MM.1S (cell line): ENCODE results near the gene SYCP3.

ENCODE experiments used
- DNase-seq: peaks from one replicate; pipeline ENCODE4 v3.0.0-alpha.2; 2015
- H2AFZ ChIP-seq: fragments of 300-600 bp; sonication (generic); 2 replicates; pipeline ENCODE4 v1.6.0; 2016; ENCODE audit warnings: antibody characterized with exemption, low read length
- H3F3A ChIP-seq: fragments of 300-600 bp; sonication (generic); 2 replicates; pipeline ENCODE4 v1.6.1; 2016; ENCODE audit warnings: mild to moderate bottlenecking, antibody characterized with exemption, low read length, moderate library complexity, mixed read lengths; ENCODE audit not compliant: insufficient read depth
- H3K27ac ChIP-seq: fragments of 300-600 bp; sonication (generic); 2 replicates; pipeline ENCODE4 v1.5.1; 2016; ENCODE audit warnings: mild to moderate bottlenecking, low read length
- H3K27me3 ChIP-seq: fragments of 300-600 bp; sonication (generic); replicated peaks from 2 replicates; pipeline ENCODE4 v1.6.0; 2016; ENCODE audit warnings: low read length; ENCODE audit not compliant: insufficient read depth
- H3K36me3 ChIP-seq: fragments of 300-600 bp; sonication (generic); replicated peaks from 2 replicates; pipeline ENCODE4 v1.6.1; 2016; ENCODE audit warnings: mild to moderate bottlenecking, low read length, mixed read lengths; ENCODE audit not compliant: insufficient read depth
- H3K4me1 ChIP-seq: fragments of 300-600 bp; sonication (generic); 2 replicates; pipeline ENCODE4 v1.6.1; 2016; ENCODE audit warnings: low read length, mixed read lengths
- H3K4me2 ChIP-seq: fragments of 300-600 bp; sonication (generic); 2 replicates; pipeline ENCODE4 v1.6.0; 2016; ENCODE audit warnings: low read depth, low read length
- H3K4me3 ChIP-seq: fragments of 300-600 bp; sonication (generic); 2 replicates; pipeline ENCODE4 v1.5.1; 2016; ENCODE audit warnings: low read length, mixed read lengths
- H3K79me2 ChIP-seq: fragments of 300-600 bp; sonication (generic); 2 replicates; pipeline ENCODE4 v1.6.1; 2016; ENCODE audit warnings: mixed run types, low read length, mixed read lengths
- H3K9ac ChIP-seq: fragments of 300-600 bp; sonication (generic); 2 replicates; pipeline ENCODE4 v1.6.1; 2016; ENCODE audit warnings: low read length, mixed read lengths
- H3K9me2 ChIP-seq: fragments of 300-600 bp; sonication (generic); replicated peaks from 2 replicates; pipeline ENCODE4 v1.6.1; 2016; ENCODE audit warnings: mild to moderate bottlenecking, low read length, mixed read lengths; ENCODE audit not compliant: insufficient read depth
- H3K9me3 ChIP-seq: fragments of 300-600 bp; sonication (generic); replicated peaks from 2 replicates; pipeline ENCODE4 v1.6.1; 2016; ENCODE audit warnings: mild to moderate bottlenecking, low read length, mixed read lengths; ENCODE audit not compliant: insufficient read depth
- H4K20me1 ChIP-seq: fragments of 300-600 bp; sonication (generic); 2 replicates; pipeline ENCODE4 v1.6.1; 2016; ENCODE audit warnings: mild to moderate bottlenecking, low read length, moderate library complexity, mixed read lengths; ENCODE audit not compliant: insufficient read depth
- EZH2 ChIP-seq: fragments of 300-600 bp; sonication (generic); optimal IDR thresholded peaks from 2 replicates; pipeline ENCODE3; 2017; ENCODE audit warnings: low read depth, mild to moderate bottlenecking, antibody characterized with exemption, low read length, mixed read lengths
- EZH2phosphoT487 ChIP-seq: fragments of 300-600 bp; sonication (generic); IDR thresholded peaks from 2 replicates; pipeline ENCODE4 v1.6.1; 2018; ENCODE audit warnings: antibody characterized with exemption, low read length
- TF ChIP-seq, protein P1 (sequence below): fragments of 300-600 bp; sonication (generic); IDR thresholded peaks from 2 replicates; pipeline ENCODE4 v1.5.1; 2016; ENCODE audit warnings: antibody characterized with exemption, low read length, mixed read lengths

The SYCP3 gene

DNA sequence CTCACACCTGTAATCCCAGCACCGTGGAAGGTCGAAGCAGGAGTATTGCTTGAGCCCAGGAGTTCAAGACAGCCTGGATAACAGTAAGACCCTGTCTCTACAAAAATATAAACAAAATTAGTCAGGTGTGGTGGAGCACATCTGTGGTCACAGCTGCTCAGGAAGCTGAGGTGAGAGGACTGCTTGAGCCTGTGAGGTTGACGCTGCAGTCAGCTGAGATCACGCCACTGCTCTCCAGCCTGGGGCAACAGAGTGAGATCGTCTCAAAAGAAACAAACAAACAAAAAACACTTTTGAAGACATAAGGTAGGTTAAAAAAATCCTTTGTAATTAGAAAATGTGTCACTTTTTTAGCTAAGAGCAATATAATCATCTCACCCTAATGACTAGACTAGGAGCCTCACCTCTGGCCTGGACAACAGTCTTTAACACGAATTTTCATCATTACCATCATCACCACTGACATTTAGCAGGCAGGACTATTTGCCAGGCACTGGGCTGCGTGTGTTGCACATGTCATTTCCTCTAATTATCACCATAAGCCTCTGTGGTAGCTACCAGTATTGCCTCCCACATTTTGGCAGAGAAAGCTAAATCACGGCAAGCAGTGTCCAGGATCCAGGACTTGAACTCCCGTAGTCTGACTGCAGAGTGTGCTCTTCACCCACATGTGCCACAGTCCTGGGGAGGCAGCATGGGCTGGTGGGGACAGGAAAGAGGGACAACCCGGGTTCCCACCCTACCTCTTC lies 4.6 kb upstream of the SYCP3 start:
- H3K27me3 ChIP-seq = no peaks in the 10 kb centered on the region
- 0 out of 2 replicates have a peak overlapping the region, but pooled peaks have one; percentile 3 for H3K4me3 ChIP-seq
- DNase-seq = peak; percentile 92
- H3K9ac ChIP-seq = peak overlapping the region; percentile 74
- H2AFZ ChIP-seq = no peak overlapping the region
- H3K4me2 ChIP-seq = peak overlapping the region; percentile 51
- H3K9me2 ChIP-seq = no peaks in the 10 kb centered on the region
- H3F3A ChIP-seq = peaks cover 36% of the 10 kb centered on the region
- H3K36me3 ChIP-seq = peaks cover 5% of the 10 kb centered on the region; the same call in 1 of the 2 replicates
- 0 out of 2 replicates have a peak, but pooled peaks cover 9% of the 10 kb centered on the region for H3K79me2 ChIP-seq
- no peaks in the 10 kb centered on the region for H3K9me3 ChIP-seq
- TF ChIP-seq, protein P1, sequence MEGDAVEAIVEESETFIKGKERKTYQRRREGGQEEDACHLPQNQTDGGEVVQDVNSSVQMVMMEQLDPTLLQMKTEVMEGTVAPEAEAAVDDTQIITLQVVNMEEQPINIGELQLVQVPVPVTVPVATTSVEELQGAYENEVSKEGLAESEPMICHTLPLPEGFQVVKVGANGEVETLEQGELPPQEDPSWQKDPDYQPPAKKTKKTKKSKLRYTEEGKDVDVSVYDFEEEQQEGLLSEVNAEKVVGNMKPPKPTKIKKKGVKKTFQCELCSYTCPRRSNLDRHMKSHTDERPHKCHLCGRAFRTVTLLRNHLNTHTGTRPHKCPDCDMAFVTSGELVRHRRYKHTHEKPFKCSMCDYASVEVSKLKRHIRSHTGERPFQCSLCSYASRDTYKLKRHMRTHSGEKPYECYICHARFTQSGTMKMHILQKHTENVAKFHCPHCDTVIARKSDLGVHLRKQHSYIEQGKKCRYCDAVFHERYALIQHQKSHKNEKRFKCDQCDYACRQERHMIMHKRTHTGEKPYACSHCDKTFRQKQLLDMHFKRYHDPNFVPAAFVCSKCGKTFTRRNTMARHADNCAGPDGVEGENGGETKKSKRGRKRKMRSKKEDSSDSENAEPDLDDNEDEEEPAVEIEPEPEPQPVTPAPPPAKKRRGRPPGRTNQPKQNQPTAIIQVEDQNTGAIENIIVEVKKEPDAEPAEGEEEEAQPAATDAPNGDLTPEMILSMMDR = peak; percentile 68
- no peak for TF ChIP-seq EZH2
- peaks cover 51% of the 10 kb centered on the region for H3K4me1 ChIP-seq
- H4K20me1 ChIP-seq = no peaks in the 10 kb centered on the region
- peak overlapping the region; percentile 95 for H3K27ac ChIP-seq

DNA sequence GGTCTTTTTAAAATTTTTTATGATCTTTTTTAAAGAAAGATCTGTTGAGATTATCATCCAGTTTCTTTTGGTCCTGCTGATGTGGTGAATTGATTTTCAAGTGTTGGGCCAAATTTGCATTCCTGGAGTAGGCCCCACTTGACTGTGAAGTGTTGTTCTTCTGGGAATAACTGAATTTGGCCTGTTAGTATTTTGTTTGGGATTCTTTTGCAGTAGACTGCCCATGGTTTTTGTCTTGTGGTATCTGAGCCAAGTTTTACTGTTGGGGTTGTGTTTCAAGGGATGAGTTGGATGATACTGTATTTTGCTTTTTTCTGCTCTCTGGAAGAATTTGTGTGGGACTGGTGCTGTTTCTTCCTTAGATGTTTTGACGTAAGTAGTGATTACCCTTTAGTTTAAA lies 4.0 kb upstream of the SYCP3 start:
- Histone ChIP-seq H3K9me3 (no peaks in the 10 kb centered on the region), H3K79me2 (0 out of 2 replicates have a peak, but pooled peaks cover 9% of the 10 kb centered on the region), H3F3A (peaks cover 36% of the 10 kb centered on the region), H3K4me3 (no peak overlapping the region), H4K20me1 (no peaks in the 10 kb centered on the region), H2AFZ (no peak overlapping the region), H3K9ac (peak overlapping the region; percentile 74), H3K4me1 (peaks cover 51% of the 10 kb centered on the region), H3K27ac (peak overlapping the region; percentile 95), H3K36me3 (peaks cover 3% of the 10 kb centered on the region; the same call in 1 of the 2 replicates), H3K9me2 (no peaks in the 10 kb centered on the region), H3K4me2 (peak overlapping the region; percentile 51; the same call in 1 of the 2 replicates), H3K27me3 (no peaks in the 10 kb centered on the region)
- DNase-seq = no peak
- TF ChIP-seq, protein P1 = no peak
- no peak for TF ChIP-seq EZH2
- TF ChIP-seq EZH2phosphoT487 = no peak

DNA sequence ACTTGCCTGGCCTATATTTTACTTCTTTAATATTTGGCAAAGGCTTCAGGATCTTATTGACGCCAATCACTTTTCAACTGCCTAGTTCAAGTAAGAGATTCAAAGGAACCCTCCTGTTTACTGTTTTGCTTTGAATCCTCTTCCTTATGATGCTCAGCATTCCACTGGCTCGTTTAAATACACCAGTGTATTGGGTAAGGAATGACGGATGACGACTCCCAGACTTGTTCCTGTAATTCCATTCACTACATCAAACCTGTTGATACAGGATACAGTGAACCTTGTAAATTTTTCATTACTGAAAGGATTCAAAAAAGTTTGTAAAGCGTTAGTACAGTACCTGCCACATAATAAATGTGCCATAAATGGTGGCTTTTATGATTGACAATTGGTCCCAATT lies 1.7 kb upstream of the SYCP3 start:
- TF ChIP-seq EZH2phosphoT487 = no peak
- DNase-seq = no peak

DNA sequence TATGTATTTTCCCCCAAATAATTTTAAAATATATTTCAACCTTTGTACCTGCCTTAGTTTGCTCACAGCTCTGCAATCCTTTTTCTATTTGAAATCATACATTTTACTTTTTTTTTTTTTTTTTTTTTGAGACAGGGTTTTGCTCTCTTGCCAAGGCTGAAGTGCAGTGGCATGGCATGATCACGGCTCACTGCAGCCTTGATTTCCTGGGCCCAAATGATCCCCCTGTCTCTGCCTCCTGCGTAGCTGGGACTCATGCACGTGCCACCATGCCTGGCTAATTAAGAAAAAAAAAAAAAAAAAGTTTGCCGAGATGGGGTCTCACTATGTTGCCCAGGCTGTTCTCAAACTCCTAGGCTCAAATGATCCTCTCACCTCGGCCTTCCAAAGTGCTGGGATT lies 1.3 kb upstream of the SYCP3 start:
- H3K27me3 ChIP-seq = no peaks in the 10 kb centered on the region
- H3K9ac ChIP-seq = no peak overlapping the region
- peaks cover 45% of the 10 kb centered on the region for H3K4me1 ChIP-seq
- H3K79me2 ChIP-seq = 0 out of 2 replicates have a peak, but pooled peaks cover 9% of the 10 kb centered on the region
- TF ChIP-seq EZH2 = no peak
- TF ChIP-seq EZH2phosphoT487 = no peak
- TF ChIP-seq, protein P1 = no peak
- H3K9me2 ChIP-seq = no peaks in the 10 kb centered on the region
- H4K20me1 ChIP-seq = no peaks in the 10 kb centered on the region
- no peaks in the 10 kb centered on the region for H3K9me3 ChIP-seq
- H3F3A ChIP-seq = peaks cover 52% of the 10 kb centered on the region
- no peaks in the 10 kb centered on the region for H3K36me3 ChIP-seq
- no peak overlapping the region for H3K4me3 ChIP-seq
- H2AFZ ChIP-seq = no peak overlapping the region
- H3K4me2 ChIP-seq = no peak overlapping the region
- no peak overlapping the region for H3K27ac ChIP-seq
- no peak for DNase-seq

More for the DNA sequence above, 1.7 kb upstream of the SYCP3 start:
- H4K20me1 ChIP-seq = no peaks in the 10 kb centered on the region
- peaks cover 50% of the 10 kb centered on the region for H3K4me1 ChIP-seq
- no peaks in the 10 kb centered on the region for H3K9me3 ChIP-seq
- 0 out of 2 replicates have a peak, but pooled peaks cover 7% of the 10 kb centered on the region for H3K79me2 ChIP-seq
- H3K9ac ChIP-seq = no peak overlapping the region
- H3K27ac ChIP-seq = no peak overlapping the region; the same call in 1 of the 2 replicates
- H3K4me3 ChIP-seq = no peak overlapping the region
- peaks cover 52% of the 10 kb centered on the region for H3F3A ChIP-seq
- no peaks in the 10 kb centered on the region for H3K36me3 ChIP-seq
- no peak overlapping the region for H2AFZ ChIP-seq
- H3K4me2 ChIP-seq = no peak overlapping the region
- H3K9me2 ChIP-seq = no peaks in the 10 kb centered on the region
- H3K27me3 ChIP-seq = no peaks in the 10 kb centered on the region
